NT2/D1 (cell line): Measurements from ENCODE around the gene CRTC2.

Experiments used
- SUZ12 ChIP-seq: IDR thresholded peaks from 2 replicates; pipeline ENCODE4 v1.6.1; 2011; ENCODE audit not compliant: insufficient read length, insufficient read depth; ENCODE audit errors: extremely low read depth
- ZNF274 ChIP-seq: IDR thresholded peaks from 2 replicates; pipeline ENCODE4 v1.6.1; 2011; ENCODE audit warnings: mild to moderate bottlenecking, low read depth, low read length

GRCh38 chr1:153944827-153945117 is 13.6 kb downstream of the CRTC2 start:
- no peak for TF ChIP-seq ZNF274
- no peak for TF ChIP-seq SUZ12
